Measurements from ENCODE around the gene C19orf38.

C19orf38 gene

DNA sequence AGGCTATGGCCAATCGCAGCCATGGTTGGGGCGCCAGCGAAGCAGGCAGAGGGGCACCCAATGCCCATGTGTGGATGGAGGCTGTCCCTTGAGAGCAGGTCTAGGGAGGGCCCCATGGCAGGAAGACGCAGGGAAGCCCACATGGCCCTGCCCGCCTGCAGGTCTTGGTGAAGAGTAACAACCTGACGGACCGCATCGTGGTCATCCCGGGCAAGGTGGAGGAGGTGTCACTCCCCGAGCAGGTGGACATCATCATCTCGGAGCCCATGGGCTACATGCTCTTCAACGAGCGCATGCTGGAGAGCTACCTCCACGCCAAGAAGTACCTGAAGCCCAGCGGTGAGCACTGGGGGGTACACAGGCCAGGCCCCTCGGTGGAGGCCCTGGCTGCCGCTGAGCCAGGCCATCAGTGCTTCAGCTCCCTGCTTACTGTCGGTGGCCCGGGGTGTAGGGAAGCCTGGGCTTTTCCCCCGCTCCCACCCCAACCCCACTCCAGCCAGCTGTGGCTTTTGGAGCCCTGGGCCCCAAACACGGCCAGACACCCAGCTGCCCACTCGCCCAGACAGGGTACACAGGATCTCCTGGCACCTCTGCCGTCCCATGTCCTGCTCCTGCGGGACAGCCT, 65.6 kb downstream of the C19orf38 start:
- Mint-ChIP-seq H3K9me3 (no peaks in the 10 kb centered on the region), H3K27ac (no peak overlapping the region), H3K27me3 (no peaks in the 10 kb centered on the region), H3K36me3 (ENCODE audit: low read depth) (peaks cover 76% of the 10 kb centered on the region), H3K4me3 (no peak overlapping the region), H3K4me1 (ENCODE audit: low read depth) (no peaks in the 10 kb centered on the region)
- no peak for DNase-seq

DNA sequence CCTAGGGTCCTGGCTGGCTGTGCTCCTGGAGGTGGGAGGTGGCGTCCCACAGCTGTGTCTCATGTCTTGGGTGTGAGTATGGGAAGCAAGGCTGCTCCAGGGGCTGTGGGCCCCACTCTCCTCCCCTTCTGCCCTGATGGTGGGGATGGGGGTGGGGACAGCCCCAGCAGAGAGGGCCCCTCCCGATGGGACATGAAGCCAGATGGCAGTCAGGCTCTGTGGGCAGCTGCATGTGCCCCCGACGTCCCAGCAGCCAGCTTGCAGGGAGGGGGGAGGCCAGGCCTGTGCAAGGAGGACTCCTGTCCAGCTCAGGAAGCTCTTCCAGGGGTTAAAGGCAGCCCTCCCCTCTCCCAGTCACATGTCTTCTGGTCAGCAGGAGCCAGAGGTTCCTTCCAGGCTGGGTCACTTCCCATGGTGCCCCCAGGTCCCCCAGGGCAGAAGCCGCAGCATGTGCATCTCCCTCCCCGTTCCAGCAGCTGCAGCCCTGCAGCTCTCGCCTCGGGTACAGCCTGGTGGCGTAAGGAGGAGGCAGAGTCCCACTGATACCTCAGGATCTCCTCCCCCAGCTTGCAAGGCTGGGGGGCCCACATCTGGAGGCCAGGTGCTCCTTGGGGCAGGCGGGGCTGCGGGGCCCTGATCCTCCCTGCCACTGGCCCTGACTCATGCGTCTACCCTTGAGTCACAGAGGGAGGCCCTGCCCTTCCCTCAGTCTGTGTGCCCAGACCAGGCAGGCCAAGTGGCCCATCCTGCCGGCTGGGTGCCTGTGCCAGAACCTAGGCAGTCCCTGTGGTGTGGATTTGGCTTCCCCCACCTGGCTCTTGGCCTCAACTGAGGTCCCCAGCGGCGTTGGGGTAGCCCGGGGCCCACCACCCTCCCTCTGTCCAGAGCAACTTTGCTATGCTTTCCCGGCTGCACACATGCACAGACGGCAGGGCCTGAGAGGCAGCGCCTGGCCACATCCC, 67.2 kb downstream of the C19orf38 start:
- H3K27me3 Mint-ChIP-seq, result no peaks in the 10 kb centered on the region
- H3K4me1 Mint-ChIP-seq (ENCODE audit: low read depth), result no peaks in the 10 kb centered on the region
- no peak for DNase-seq
- no peak overlapping the region for H3K27ac Mint-ChIP-seq
- no peaks in the 10 kb centered on the region for H3K9me3 Mint-ChIP-seq
- no peak overlapping the region for H3K4me3 Mint-ChIP-seq
- H3K36me3 Mint-ChIP-seq (ENCODE audit: low read depth), result peaks cover 78% of the 10 kb centered on the region

DNA sequence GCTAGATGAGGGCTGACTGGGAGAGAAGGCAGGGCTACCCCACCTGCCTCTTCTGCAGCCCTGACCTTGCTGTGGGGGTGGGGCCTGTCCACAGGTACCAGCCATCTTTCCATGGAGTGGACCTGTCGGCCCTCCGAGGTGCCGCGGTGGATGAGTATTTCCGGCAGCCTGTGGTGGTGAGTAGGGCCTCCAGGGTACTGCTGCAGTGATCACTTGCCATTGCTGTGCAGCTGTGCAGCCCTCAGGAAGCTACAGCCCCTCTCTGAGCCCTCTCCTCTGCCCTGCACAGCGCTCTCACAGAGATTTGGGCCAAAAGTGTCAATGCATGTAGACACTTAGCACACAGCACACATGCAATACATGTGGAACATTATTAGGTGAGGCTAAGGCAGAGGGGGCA, 68.4 kb downstream of the C19orf38 start:
- Mint-ChIP-seq H3K36me3 (ENCODE audit: low read depth) (peaks cover 82% of the 10 kb centered on the region), H3K9me3 (no peaks in the 10 kb centered on the region), H3K27me3 (no peaks in the 10 kb centered on the region), H3K27ac (no peak overlapping the region), H3K4me1 (ENCODE audit: low read depth) (no peaks in the 10 kb centered on the region), H3K4me3 (no peak overlapping the region)
- no peak for DNase-seq

DNA sequence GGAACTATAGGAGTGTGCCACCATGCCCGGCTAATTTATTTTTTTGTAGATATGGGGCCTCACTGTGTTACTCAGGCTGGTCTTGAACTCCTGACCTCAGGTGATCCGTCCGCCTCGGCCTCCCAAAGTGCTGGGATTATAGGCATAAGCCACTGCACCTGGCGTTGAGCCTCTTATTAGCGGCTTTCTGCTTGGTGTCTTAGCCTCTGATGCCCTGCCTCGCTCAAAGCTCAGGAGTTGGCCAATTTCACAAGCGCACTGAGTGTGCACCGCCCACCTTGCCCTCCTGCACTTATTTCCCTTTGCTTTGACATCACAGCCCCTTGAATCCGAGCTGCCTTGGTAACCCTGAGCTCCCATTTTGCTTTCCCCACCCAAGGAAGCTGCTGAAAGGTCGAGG, 70.1 kb downstream of the C19orf38 start:
- no peak for DNase-seq
- Mint-ChIP-seq H3K4me1 (ENCODE audit: low read depth) (no peaks in the 10 kb centered on the region), H3K27me3 (no peaks in the 10 kb centered on the region), H3K4me3 (no peak overlapping the region), H3K27ac (no peak overlapping the region), H3K9me3 (no peaks in the 10 kb centered on the region), H3K36me3 (ENCODE audit: low read depth) (peaks cover 80% of the 10 kb centered on the region)
